Measurements from ENCODE around the gene ZNF516. TPM values are rescaled to one million over a fixed set of nuclear protein-coding genes. Genes with fewer than 3 reads are reported as not detected.

ZNF516 gene
- polyA plus RNA-seq, 3 donors = 5.0 to 41.9 (median 8.6) TPM

GRCh38 chr18:76488190-76488589, 6.9 kb downstream of the ZNF516 start:
- Histone ChIP-seq H3K27ac (ENCODE audit: low read depth in 1 of 2, low read length in 2 of 2) (peak overlapping the region; percentile 26 to 69), H4K20me1 (ENCODE audit: insufficient read depth, low read length) (peaks cover 82% of the 10 kb centered on the region), H3K4me2 (replicated peaks; ENCODE audit: extremely low read depth, low read length, poor library complexity, severe bottlenecking) (peak overlapping the region; percentile 82), H3K9me3 (replicated peaks in 1 of 2; ENCODE audit: control insufficient read depth in 1 of 2, insufficient read depth in 1 of 2, low read length in 2 of 2) (no peaks in the 10 kb centered on the region), H3K9ac (ENCODE audit: insufficient read depth, low read length, poor library complexity, severe bottlenecking) (no peak overlapping the region), H3K27me3 (ENCODE audit: control insufficient read depth in 2 of 2, insufficient read depth in 2 of 2, low read length in 2 of 2) (no peaks in the 10 kb centered on the region), H3K4me1 (ENCODE audit: control insufficient read depth in 1 of 2, insufficient read depth in 2 of 2, low read length in 2 of 2) (peaks cover 72 to 87% of the 10 kb centered on the region in 2 donors), H3K4me3 (replicated peaks in 1 of 3; ENCODE audit: low read depth in 2 of 3, low read length in 3 of 3) (peak overlapping the region in 1 of 3 experiments; percentile 88), H2AFZ (ENCODE audit: insufficient read depth, low read depth, low read length, poor library complexity, severe bottlenecking) (no peak overlapping the region), H3K36me3 (replicated peaks in 1 of 2; ENCODE audit: control insufficient read depth in 1 of 2, insufficient read depth in 2 of 2, low read length in 2 of 2) (peaks cover 0 to 5% of the 10 kb centered on the region in 2 donors), H3K79me2 (ENCODE audit: insufficient read depth, low read length) (peaks cover 93% of the 10 kb centered on the region)
- DNase-seq = no peak
- 20% methylated on average over 1 of the region's 9 CpGs for WGBS (ENCODE audit: insufficient coverage)
- intact Hi-C loops (cut with micrococcal nuclease) = loop anchor here (5.0 kb wide), 2 partner anchors 36 to 41 kb away; no protein-coding TSS in a partner anchor
- TF ChIP-seq CTCF (IDR thresholded peaks at IDR 0.05) = no peak
- H3K4me3 Mint-ChIP-seq = peak overlapping the region; percentile 34 to 58
- peaks cover 76% of the 10 kb centered on the region for H3K4me1 Mint-ChIP-seq
- peak overlapping the region in 6 of 7 donors; percentile 53 to 93 (median 70) for H3K27ac Mint-ChIP-seq
- H3K27me3 Mint-ChIP-seq (ENCODE audit: low read depth in 3 of 3) = no peaks in the 10 kb centered on the region
- peaks cover 11 to 16% of the 10 kb centered on the region in 2 donors for H3K36me3 Mint-ChIP-seq
- no peaks in the 10 kb centered on the region for H3K9me3 Mint-ChIP-seq

DNA sequence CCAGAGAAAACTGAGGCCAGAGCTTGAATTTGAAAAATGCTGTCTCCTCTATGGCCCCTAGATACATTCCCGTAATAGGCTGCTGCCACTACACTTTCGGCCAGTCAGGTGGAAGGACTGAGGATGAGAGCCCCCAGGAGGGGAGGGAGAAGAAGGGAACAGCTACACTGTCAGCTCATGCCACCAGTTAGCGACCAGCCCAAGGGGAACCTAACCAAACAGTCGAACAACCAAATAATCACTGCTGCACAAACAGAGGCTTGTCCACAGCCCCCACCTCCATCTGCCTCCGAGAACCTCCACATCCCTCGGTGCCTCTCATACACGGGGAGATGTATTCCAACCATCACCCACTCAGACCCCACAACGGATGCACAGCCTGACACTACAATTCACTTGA, 7.3 kb downstream of the ZNF516 start:
- Mint-ChIP-seq H3K4me1 (peaks cover 80% of the 10 kb centered on the region), H3K27me3 (ENCODE audit: low read depth in 3 of 3) (no peaks in the 10 kb centered on the region), H3K4me3 (peak overlapping the region in 1 of 2 donors; percentile 58), H3K9me3 (no peaks in the 10 kb centered on the region), H3K36me3 (peaks cover 13 to 17% of the 10 kb centered on the region in 2 donors), H3K27ac (peak overlapping the region; percentile 52 to 93 (median 69))
- peak overlapping the region in 1 of 3 experiments; percentile 88 for H3K4me3 ChIP-seq (replicated peaks in 1 of 3; ENCODE audit: low read depth in 2 of 3, low read length in 3 of 3)
- 59% methylated on average over 6 of the region's 8 CpGs for WGBS (ENCODE audit: insufficient coverage)
- peak overlapping the region; percentile 26 to 69 for H3K27ac ChIP-seq (ENCODE audit: low read depth in 1 of 2, low read length in 2 of 2)
- H3K9me3 ChIP-seq (replicated peaks in 1 of 2; ENCODE audit: control insufficient read depth in 1 of 2, insufficient read depth in 1 of 2, low read length in 2 of 2) = no peaks in the 10 kb centered on the region
- H3K79me2 ChIP-seq (ENCODE audit: insufficient read depth, low read length) = peaks cover 96% of the 10 kb centered on the region
- H3K36me3 ChIP-seq (replicated peaks in 1 of 2; ENCODE audit: control insufficient read depth in 1 of 2, insufficient read depth in 2 of 2, low read length in 2 of 2) = peaks cover 0 to 9% of the 10 kb centered on the region in 2 donors
- no peak for DNase-seq
- no peaks in the 10 kb centered on the region for H3K27me3 ChIP-seq (ENCODE audit: control insufficient read depth in 2 of 2, insufficient read depth in 2 of 2, low read length in 2 of 2)
- intact Hi-C loops (cut with micrococcal nuclease) = loop anchor here (5.0 kb wide), 2 partner anchors 35 to 40 kb away; no protein-coding TSS in a partner anchor
- H3K4me2 ChIP-seq (replicated peaks; ENCODE audit: extremely low read depth, low read length, poor library complexity, severe bottlenecking) = peak overlapping the region; percentile 82
- peaks cover 76 to 91% of the 10 kb centered on the region in 2 donors for H3K4me1 ChIP-seq (ENCODE audit: control insufficient read depth in 1 of 2, insufficient read depth in 2 of 2, low read length in 2 of 2)
- H4K20me1 ChIP-seq (ENCODE audit: insufficient read depth, low read length) = peaks cover 86% of the 10 kb centered on the region
- H3K9ac ChIP-seq (ENCODE audit: insufficient read depth, low read length, poor library complexity, severe bottlenecking) = no peak overlapping the region
- H2AFZ ChIP-seq (ENCODE audit: insufficient read depth, low read depth, low read length, poor library complexity, severe bottlenecking) = no peak overlapping the region
- TF ChIP-seq CTCF (IDR thresholded peaks at IDR 0.05) = no peak
